HG03066 (cell line): ENCODE measurements around the gene TIAM2.
"Not testable (repeated sequence)": the region's sequence is repeated elsewhere in the genome, so short reads cannot be mapped to it uniquely, and the experiment has no call there.

ENCODE experiments used
- ATAC-seq: cut with Tn5 transposase; IDR thresholded peaks from one replicate; pipeline ENCODE4 v1.9.1; 2021; ENCODE audit warnings: low read depth; ENCODE audit not compliant: unreplicated experiment

TIAM2 gene

GRCh38 chr6:154995254-154996015, at the start of gene TIAM2:
TSS of gene TIAM2 (plus strand) at chr6:154995315. CDS start at chr6:155129224, 133,909 bp downstream.
- ATAC-seq = no peak

DNA sequence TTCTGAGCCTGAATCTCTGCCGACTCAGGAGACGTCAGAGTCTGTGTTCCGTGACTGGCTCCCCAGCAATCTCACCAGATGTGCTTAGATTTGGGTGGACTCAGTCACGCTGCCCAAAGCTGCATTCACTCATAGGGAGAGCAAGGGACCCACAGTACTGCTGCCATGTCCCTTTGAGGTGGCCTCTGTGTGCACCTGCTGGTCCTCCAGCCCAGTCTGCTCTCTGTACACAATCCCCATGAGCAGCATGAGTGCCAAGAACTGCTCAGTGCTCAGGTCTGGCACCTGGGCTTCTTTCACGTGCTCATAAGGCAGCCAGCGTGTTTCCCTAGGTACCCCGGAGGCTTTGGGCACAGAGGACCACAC, 44.2 kb upstream of the TIAM2 start:
- ATAC-seq = no peak

- peak; percentile 81 for ATAC-seq
These were observed 43.5 kb upstream of the TIAM2 start for GRCh38 chr6:154951345-154952200.

- ATAC-seq = no peak
These were observed 41.5 kb upstream of the TIAM2 start for GRCh38 chr6:154953644-154954043.

- no peak for ATAC-seq
These were observed 40.8 kb upstream of the TIAM2 start for GRCh38 chr6:154954347-154954746.

- ATAC-seq = no peak
These were observed 38.2 kb upstream of the TIAM2 start for GRCh38 chr6:154956771-154957522.

- no peak for ATAC-seq
These were observed 36.6 kb upstream of the TIAM2 start for GRCh38 chr6:154958469-154958868.

- no peak for ATAC-seq
These were observed 34.7 kb upstream of the TIAM2 start for GRCh38 chr6:154960299-154960843.

DNA sequence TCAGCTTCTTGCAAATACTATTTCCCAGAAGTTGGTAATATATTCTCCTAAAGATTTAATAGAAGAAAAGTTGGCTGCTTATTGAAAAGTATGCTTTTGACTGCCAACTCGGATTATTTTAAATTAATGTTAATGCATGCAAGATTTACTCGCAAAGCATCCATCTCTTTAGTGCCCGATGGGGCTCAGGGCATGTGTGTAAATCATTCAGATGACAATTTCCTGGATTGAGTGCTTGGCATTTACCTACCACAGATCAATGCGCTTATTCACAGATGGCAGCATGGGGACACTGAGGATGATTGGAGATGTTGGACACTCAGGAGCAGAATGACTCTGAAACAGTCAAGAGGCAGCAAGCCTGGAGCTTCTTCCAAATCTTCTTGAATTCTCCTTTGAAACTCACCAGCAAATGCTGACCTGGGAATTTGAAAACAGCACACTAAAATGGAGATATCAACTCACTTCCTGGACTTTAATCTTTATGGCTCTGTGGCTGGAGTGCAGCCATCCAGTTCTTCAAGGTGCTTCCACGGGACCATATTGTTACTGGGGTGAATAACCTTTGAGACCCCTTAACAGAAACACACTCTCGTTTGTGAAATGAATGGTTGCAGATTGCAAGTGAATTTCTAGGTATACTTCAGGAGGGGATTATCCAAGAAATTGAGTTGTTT, 34.1 kb upstream of the TIAM2 start:
- no peak for ATAC-seq

DNA sequence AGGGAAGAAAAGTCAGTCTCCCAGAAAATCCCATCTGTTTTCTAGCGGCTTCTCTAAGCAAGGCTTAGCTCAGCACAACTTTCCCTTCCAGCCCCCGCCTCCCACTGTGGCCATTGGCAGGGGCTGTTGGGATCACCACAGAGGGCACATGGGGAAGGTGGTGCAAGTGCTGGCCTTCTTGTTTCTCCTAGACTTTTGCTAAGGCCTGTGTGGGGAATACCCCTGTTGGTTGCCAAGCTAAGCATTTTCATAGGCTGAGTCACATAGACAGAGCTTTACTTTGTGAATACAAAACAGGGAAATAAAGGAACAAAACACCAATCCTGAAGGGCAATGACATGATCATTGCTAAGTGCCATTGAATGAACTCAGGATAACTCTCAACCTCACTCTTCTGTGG, 32.4 kb upstream of the TIAM2 start:
- no peak for ATAC-seq

DNA sequence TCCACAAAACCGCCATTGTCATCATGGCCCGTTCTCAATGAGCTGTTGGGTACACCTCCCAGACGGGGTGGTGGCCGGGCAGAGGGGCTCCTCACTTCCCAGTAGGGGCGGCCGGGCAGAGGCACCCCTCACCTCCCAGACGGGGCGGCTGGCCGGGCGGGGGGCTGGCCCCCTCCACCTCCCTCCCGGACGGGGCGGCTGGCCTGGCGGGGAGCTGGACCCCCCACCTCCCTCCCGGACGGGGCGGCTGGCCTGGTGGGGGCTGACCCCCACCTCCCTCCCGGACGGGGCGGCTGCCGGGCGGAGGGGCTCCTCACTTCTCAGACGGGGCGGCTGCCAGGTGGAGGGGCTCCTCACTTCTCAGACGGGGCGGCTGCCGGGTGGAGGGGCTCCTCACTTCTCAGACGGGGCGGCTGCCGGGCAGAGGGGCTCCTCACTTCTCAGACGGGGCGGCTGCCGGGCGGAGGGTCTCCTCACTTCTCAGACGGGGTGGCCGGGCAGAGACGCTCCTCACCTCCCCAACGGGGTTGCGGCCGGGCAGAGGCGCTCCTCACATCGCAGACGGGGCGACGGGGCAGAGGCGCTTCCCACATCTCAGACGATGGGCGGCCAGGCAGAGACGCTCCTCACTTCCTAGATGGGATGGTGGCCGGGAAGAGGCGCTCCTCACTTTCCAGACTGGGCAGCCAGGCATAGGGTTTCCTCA, 28.9 kb upstream of the TIAM2 start:
- not testable (repeated sequence) for ATAC-seq

GRCh38 chr6:154969796-154970195, 25.3 kb upstream of the TIAM2 start:
- no peak for ATAC-seq

DNA sequence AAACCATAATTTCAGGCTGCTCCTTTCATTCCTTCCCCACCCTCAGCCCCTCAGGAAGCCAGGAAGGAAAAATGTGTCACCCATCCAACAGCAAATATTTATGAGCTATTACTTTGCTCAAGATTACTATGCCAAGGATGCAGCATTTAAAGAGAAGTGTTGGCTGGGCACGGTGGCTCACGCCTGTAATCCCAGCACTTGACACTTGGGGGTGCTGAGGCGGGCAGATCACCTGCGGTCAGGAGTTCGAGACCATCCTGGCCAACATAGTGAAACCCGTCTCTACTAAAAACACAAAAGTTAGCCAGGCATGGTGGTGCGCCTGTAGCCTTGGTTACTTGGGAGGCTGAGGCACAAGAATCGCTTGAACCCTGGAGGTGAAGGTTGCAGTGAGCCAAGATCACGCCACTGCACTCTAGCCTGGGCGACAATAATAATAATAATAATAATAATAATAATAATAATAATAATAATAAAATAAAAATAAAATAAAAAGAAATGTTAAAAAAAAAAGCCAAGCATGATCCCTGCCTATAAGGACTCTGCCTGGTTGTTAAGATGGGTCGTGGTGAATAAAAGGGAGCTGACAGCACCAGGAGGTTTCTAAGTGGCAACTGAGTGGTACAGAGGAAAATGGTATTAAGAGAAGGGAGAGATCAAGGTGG, 20.5 kb upstream of the TIAM2 start:
- ATAC-seq = no peak

GRCh38 chr6:154977588-154977987, 17.5 kb upstream of the TIAM2 start:
- no peak for ATAC-seq

DNA sequence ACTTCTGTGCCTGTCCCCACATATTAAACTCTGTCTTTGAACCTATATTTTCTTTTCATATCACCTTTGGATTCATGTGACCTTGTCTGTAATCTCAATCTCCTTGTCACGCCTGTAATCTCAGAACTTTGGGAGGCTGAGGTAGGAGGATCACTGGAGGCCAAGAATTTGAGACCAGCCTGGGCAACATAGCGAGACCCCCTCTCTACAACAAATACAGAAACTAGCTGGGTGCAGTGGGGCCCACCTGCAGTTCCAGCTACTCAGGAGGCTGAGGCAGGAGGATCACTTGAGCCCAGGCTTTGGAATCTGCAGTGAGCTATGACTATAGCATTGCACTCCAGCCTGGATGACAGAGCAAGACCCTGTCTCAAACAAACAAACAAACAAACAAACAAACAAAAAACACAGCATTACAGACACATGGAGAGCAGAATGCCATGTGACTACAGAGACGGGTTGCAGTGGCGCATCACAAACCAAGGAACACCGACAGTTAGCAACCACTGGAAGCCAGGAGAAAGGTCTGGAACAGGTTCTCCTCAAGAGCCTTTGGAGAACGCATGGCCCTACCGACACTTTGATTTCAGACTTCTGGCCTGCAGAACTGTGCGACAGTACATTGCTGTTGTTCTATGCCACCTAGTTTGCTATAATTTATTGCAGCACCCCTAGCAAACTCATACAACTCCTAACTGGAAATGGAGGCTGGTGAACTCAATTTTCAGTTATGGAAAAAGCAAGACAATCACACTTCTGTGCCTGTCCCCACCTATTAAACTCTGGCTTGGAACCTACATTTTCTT, 14.6 kb upstream of the TIAM2 start:
- ATAC-seq = no peak

- ATAC-seq = no peak
These were observed 13.8 kb upstream of the TIAM2 start for GRCh38 chr6:154981079-154981870.

DNA sequence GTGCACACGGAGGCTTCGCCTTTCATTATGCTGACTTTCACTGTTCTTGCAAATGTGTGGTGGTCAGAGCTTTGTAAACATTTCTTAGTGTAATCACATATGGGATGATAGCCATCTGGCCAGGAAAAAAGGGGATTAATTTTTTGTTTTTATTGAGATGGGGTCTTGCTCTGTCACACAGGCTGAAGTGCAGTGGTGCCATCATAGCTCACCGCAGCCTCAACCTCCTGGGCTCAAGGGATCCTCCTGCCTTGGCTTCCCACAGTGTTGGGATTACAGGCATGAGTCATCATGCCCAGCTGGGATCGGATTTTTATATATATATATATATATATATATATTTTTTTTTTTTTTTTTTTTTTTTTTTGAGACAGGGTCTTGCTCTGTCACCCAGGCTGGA, 11.0 kb upstream of the TIAM2 start:
- no peak for ATAC-seq
